Neuronal stem cell (in vitro differentiated cells): ENCODE results near the gene C15orf62.
A peak's percentile ranks its signal among the peaks of the same experiment; 100 is the strongest.

Source experiments
- DNase-seq: peaks from one replicate; pipeline ENCODE4 v3.0.0-alpha.2; 2013; ENCODE audit warnings: low spot score
- H2AFZ ChIP-seq: one replicate; pipeline ENCODE4 v1.6.1; 2013; ENCODE audit warnings: mild to moderate bottlenecking, low read length, inconsistent platforms
- H2AK5ac ChIP-seq: 2 replicates; pipeline ENCODE4 v1.6.1; 2013; ENCODE audit warnings: low read depth, mild to moderate bottlenecking, inconsistent platforms, low read length, moderate library complexity, mixed read lengths
- H2BK120ac ChIP-seq: 2 replicates; pipeline ENCODE4 v1.6.1; 2013; ENCODE audit warnings: low read depth, mild to moderate bottlenecking, inconsistent platforms, low read length, moderate library complexity, mixed read lengths
- H2BK12ac ChIP-seq: one replicate; pipeline ENCODE4 v1.6.1; 2013; ENCODE audit warnings: low read length, inconsistent platforms
- H2BK15ac ChIP-seq: 2 replicates; pipeline ENCODE4 v1.6.1; 2013; ENCODE audit warnings: mild to moderate bottlenecking, low read length, inconsistent platforms, mixed read lengths
- H2BK5ac ChIP-seq: one replicate; pipeline ENCODE4 v1.6.1; 2013; ENCODE audit warnings: inconsistent platforms, mild to moderate bottlenecking, low read length, moderate library complexity
- H3K14ac ChIP-seq: one replicate; pipeline ENCODE4 v1.6.1; 2013; ENCODE audit warnings: low read length, inconsistent platforms
- H3K18ac ChIP-seq: 2 replicates; pipeline ENCODE4 v1.6.1; 2013; ENCODE audit warnings: low read length, inconsistent platforms
- H3K23ac ChIP-seq: 2 replicates; pipeline ENCODE4 v1.6.1; 2013; ENCODE audit warnings: low read depth, mild to moderate bottlenecking, mixed read lengths, low read length, inconsistent platforms; ENCODE audit not compliant: poor library complexity
- H3K27ac ChIP-seq: replicated peaks from 3 replicates; pipeline ENCODE4 v1.5.1; 2013; ENCODE audit warnings: low read length, inconsistent platforms
- H3K27me3 ChIP-seq, 3 experiments: 2 replicates each; pipeline ENCODE4 v1.6.1; 2013; ENCODE audit warnings: low read length in 3 of 3, mild to moderate bottlenecking in 2 of 3, inconsistent platforms in 1 of 3, low read depth in 1 of 3, mixed read lengths in 1 of 3, moderate library complexity in 1 of 3; ENCODE audit not compliant: control insufficient read depth in 3 of 3, insufficient read depth in 3 of 3
- H3K36me3 ChIP-seq, 2 donors: replicated peaks in 1 of 2; 2 replicates each; pipeline ENCODE4 v1.6.1; 2013; ENCODE audit warnings: low read length in 2 of 2; ENCODE audit not compliant: control insufficient read depth in 2 of 2, insufficient read depth in 2 of 2
- H3K4ac ChIP-seq: 2 replicates; pipeline ENCODE4 v1.6.1; 2013; ENCODE audit warnings: inconsistent platforms, mild to moderate bottlenecking, low read length, moderate library complexity
- H3K4me1 ChIP-seq, 2 donors: 1 replicate in 1 of 2; 2 replicates in 1 of 2; pipeline ENCODE4 v1.6.1; 2013; ENCODE audit warnings: low read length in 2 of 2, low read depth in 1 of 2; ENCODE audit not compliant: control insufficient read depth in 2 of 2, insufficient read depth in 1 of 2
- H3K4me2 ChIP-seq: one replicate; pipeline ENCODE4 v1.6.1; 2013; ENCODE audit warnings: mild to moderate bottlenecking, low read length, inconsistent platforms; ENCODE audit not compliant: insufficient read depth, poor library complexity, severe bottlenecking
- H3K4me3 ChIP-seq, 2 donors: 2 replicates each; pipeline ENCODE4 v1.5.1; 2013; ENCODE audit warnings: low read length in 2 of 2, mild to moderate bottlenecking in 2 of 2, inconsistent platforms in 1 of 2, moderate library complexity in 1 of 2
- H3K79me1 ChIP-seq: one replicate; pipeline ENCODE4 v1.6.1; 2013; ENCODE audit warnings: low read depth, mild to moderate bottlenecking, inconsistent platforms, low read length, moderate library complexity
- H3K9ac ChIP-seq: one replicate; pipeline ENCODE4 v1.6.1; 2013; ENCODE audit warnings: mild to moderate bottlenecking, low read depth, low read length, inconsistent platforms; ENCODE audit not compliant: poor library complexity
- H3K9me3 ChIP-seq, 2 donors: replicated peaks in 1 of 2; 2 replicates each; pipeline versions ENCODE3 to v1.6.1; 2013; ENCODE audit warnings: low read length in 2 of 2, mild to moderate bottlenecking in 2 of 2, inconsistent platforms in 1 of 2, low read depth in 1 of 2, mixed read lengths in 1 of 2, moderate library complexity in 1 of 2; ENCODE audit not compliant: control insufficient read depth in 2 of 2, insufficient read depth in 1 of 2
- H4K8ac ChIP-seq: one replicate; pipeline ENCODE4 v1.6.1; 2013; ENCODE audit warnings: low read depth, mild to moderate bottlenecking, inconsistent platforms, low read length, moderate library complexity
- H4K91ac ChIP-seq: one replicate; pipeline ENCODE4 v1.6.1; 2013; ENCODE audit warnings: low read length, low read depth, mild to moderate bottlenecking, inconsistent platforms; ENCODE audit not compliant: poor library complexity
- WGBS, 2 donors: extraction: QIAGEN DNeasy Blood & Tissue Kit; methylation state at CpG; one replicate each; pipeline ENCODE4 v1.1.7; 2013; ENCODE audit warnings: missing lambda C conversion rate in 2 of 2, mixed read lengths in 1 of 2; ENCODE audit not compliant: insufficient read length in 2 of 2, insufficient replicate concordance in 1 of 2; ENCODE audit errors: extremely low coverage in 2 of 2; 5-methylcytosine and 5-hydroxymethylcytosine counted together

C15orf62 gene

DNA sequence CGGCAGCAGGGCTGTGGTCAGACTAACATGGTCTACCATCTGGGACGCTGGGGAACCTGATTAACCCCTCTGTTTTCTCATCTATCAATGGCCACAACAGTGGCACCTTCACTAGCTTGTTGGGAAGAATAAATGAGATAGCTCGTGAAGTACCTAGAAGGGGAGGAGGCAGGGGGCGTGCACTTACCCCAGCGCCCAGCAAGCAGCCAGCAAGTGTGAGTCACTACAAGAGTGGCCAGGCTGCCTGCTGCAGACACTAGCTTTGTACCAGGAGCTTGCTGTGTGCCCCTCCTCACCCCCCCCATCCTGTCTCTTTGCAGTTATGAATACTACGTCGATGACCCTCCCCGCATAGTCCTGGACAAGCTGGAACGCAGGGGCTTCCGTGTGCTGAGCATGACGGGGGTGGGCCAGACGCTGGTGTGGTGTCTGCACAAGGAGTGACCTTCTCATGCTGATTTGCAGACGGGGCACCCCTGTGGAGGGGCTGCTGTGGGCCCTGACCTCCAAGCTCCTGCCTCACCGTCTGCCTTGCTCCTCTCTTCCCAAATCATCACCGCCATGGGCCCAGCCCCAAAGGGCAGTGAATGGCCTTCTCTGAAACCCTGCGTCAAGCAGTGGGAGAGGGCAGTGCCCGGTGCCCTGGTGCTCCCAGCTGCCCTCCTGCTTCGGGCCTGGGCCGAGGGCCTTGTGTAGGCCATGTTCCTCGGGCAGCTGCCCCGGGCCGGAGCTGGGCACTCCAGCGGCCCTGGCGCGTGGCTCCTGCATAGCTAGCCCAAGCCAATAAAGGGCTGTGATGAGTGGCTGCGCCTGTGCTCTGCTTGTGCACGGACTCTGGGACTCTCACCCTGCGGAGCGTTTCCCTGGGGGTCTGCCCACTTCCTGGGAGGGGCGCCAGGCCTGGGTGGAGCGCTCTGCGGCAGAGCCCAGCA, 2.6 kb upstream of the C15orf62 start:
- Histone ChIP-seq H2AK5ac (peak overlapping the region; percentile 68), H4K8ac (no peak overlapping the region), H2AFZ (no peak overlapping the region), H3K4ac (no peak overlapping the region), H4K91ac (no peak overlapping the region), H3K23ac (no peak overlapping the region), H3K36me3 (peaks cover 2 to 17% of the 10 kb centered on the region in 2 donors), H3K18ac (no peak overlapping the region), H3K79me1 (no peaks in the 10 kb centered on the region), H3K9me3 (no peaks in the 10 kb centered on the region), H2BK5ac (no peak overlapping the region), H3K14ac (no peak overlapping the region), H2BK12ac (no peak overlapping the region), H2BK120ac (no peak overlapping the region), H3K4me2 (no peak overlapping the region), H3K4me3 (no peak overlapping the region), H3K27ac (no peak overlapping the region), H2BK15ac (no peak overlapping the region), H3K9ac (peak overlapping the region; percentile 47), H3K4me1 (peaks cover 2 to 18% of the 10 kb centered on the region in 2 donors), H3K27me3 (peaks cover 0 to 28% (median 4%) of the 10 kb centered on the region in 3 experiments)
- WGBS, 2 donors = no CpG with 5 or more reads among the region's 32 CpGs
- DNase-seq = no peak

DNA sequence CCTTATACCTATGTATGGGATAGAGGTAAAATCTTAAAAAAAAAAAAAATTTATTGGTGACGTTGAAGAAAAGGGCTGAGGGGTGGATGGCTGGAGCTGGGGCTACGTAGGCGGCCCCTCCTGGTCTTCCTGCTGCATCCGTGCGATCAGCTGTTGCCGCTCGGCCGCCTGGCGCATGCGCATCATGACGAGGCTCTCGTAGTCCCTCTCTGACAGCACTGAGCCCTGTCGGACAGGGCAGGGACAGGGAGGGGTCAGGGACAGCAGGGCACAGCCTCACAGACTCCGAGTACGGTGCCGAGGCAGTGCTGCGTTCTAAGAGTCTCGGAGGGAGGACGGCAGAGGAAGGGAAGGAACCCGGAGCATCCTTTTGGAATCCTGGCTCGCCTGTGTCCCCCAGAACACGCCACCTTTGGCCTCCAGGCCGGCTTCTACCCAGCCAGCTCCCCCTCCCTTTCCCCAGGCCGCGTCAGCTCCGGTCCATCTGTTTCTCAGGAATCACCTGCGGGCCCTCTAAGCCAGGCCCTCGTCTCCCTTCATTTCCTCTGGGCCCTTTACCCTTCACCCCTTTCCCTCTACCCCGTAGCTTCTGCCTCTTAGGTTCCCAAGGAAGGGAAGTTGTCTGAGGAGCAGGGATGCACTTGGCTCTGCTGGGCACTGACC, 1.8 kb upstream of the C15orf62 start:
- Histone ChIP-seq H3K27ac (no peak overlapping the region), H3K79me1 (peaks cover 2% of the 10 kb centered on the region), H3K9me3 (no peaks in the 10 kb centered on the region), H2AK5ac (no peak overlapping the region), H3K14ac (no peak overlapping the region), H2BK12ac (no peak overlapping the region), H3K4me1 (peaks cover 2 to 18% of the 10 kb centered on the region in 2 donors), H2AFZ (no peak overlapping the region), H3K4me3 (no peak overlapping the region), H3K4ac (no peak overlapping the region), H4K91ac (no peak overlapping the region), H3K36me3 (peaks cover 2 to 19% of the 10 kb centered on the region in 2 donors), H2BK5ac (no peak overlapping the region), H3K23ac (peak overlapping the region; percentile 60), H3K18ac (no peak overlapping the region), H2BK120ac (no peak overlapping the region), H4K8ac (no peak overlapping the region), H3K4me2 (no peak overlapping the region), H2BK15ac (no peak overlapping the region), H3K9ac (peak overlapping the region; percentile 37), H3K27me3 (peaks cover 0 to 26% (median 4%) of the 10 kb centered on the region in 3 experiments)
- WGBS, 2 donors = 100% methylated on average over 1 of the region's 29 CpGs; no CpG with 5 or more reads in 1 of the 2 donors
- DNase-seq = no peak

DNA sequence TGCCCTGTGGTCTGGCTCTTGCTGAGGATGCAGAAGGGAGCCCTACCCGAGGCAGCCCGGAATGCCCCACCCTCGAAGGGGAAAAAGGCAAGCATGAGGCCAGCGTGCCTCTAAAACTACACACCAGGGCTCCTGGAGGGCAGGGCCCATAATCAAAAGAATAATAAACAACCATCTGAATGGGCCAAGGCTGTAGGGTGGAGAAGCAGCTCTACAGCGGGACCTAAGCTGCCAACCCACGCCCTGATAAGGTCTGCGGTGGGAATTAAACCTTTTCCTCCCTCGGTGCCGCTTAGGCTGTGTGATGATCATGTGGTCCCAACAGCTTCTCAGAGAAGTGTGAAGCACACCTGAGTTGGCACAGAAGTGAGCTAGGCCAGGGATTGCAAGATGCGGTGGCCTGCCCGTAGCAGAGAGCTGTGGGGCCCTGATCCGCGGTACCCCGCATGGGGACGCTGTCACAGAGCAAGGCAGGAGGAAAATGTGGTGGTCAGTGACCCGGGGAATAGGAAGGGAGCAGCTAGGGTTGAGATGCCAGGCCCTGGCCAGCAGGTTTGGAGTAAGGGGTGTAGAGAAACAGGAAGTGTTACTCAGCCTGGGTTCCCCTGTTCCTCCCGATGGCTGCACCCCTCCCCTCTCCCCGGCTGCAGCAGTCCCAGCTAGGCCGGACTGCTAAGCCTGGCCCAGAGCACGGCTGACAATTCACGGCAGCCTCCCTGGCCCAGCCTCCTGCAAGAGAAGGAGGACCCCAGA, 1.1 kb upstream of the C15orf62 start:
- no peaks in the 10 kb centered on the region for H3K9me3 ChIP-seq
- H3K9ac ChIP-seq = no peak overlapping the region
- no peak overlapping the region for H2BK120ac ChIP-seq
- H3K79me1 ChIP-seq = peaks cover 2% of the 10 kb centered on the region
- no peak overlapping the region for H2AFZ ChIP-seq
- no peak overlapping the region for H3K4me3 ChIP-seq
- no peak overlapping the region for H2BK12ac ChIP-seq
- peaks cover 0 to 18% (median 0%) of the 10 kb centered on the region in 3 experiments for H3K27me3 ChIP-seq
- H3K27ac ChIP-seq = no peak overlapping the region
- H3K18ac ChIP-seq = no peak overlapping the region
- H3K14ac ChIP-seq = no peak overlapping the region
- H2BK5ac ChIP-seq = no peak overlapping the region
- peaks cover 6 to 26% of the 10 kb centered on the region in 2 donors for H3K36me3 ChIP-seq
- no peak overlapping the region for H2BK15ac ChIP-seq
- H3K4me2 ChIP-seq = no peak overlapping the region
- H4K8ac ChIP-seq = no peak overlapping the region
- H3K4ac ChIP-seq = no peak overlapping the region
- no peak overlapping the region for H4K91ac ChIP-seq
- H3K4me1 ChIP-seq = peaks cover 2 to 15% of the 10 kb centered on the region in 2 donors
- no peak for DNase-seq
- no CpG with 5 or more reads among the region's 21 CpGs for WGBS, 2 donors
- H3K23ac ChIP-seq = peak overlapping the region; percentile 60
- H2AK5ac ChIP-seq = no peak overlapping the region
